Thyroid gland (tissue), 4 donors: ENCODE data around the gene GPC1. TPM values are rescaled to one million over a fixed set of nuclear protein-coding genes. Genes with fewer than 3 reads are reported as not detected.

Source experiments
- DNase-seq, 2 donors: peaks; one replicate each; pipeline ENCODE4 v3.0.0-alpha.2; 2019
- H3K27ac ChIP-seq, 3 donors: fragments of 200-600 bp; sonication (generic); 1 replicate in 2 of 3; 2 replicates in 1 of 3; pipeline ENCODE4 v1.5.1; 2016 to 2019; ENCODE audit warnings: mild to moderate bottlenecking in 1 of 3, moderate library complexity in 1 of 3
- H3K27me3 ChIP-seq: fragments of 200-600 bp; sonication (generic); one replicate; pipeline ENCODE4 v1.5.1; 2019
- H3K36me3 ChIP-seq, 2 donors: fragments of 200-600 bp; sonication (generic); one replicate each; pipeline ENCODE4 v1.5.1; 2016 to 2019
- H3K4me1 ChIP-seq, 2 donors: fragments of 200-600 bp; sonication (generic); one replicate each; pipeline ENCODE4 v1.5.1; 2017 to 2019
- H3K4me3 ChIP-seq, 3 donors: fragments of 200-600 bp; sonication (generic); replicated peaks in 1 of 3; 1 replicate in 2 of 3; 2 replicates in 1 of 3; pipeline ENCODE4 v1.5.1; 2016; ENCODE audit warnings: mild to moderate bottlenecking in 1 of 3
- H3K9me3 ChIP-seq: fragments of 200-600 bp; sonication (generic); one replicate; pipeline ENCODE4 v1.5.1; 2017
- POLR2A ChIP-seq, 2 donors: fragments of 450-650 bp; IDR thresholded peaks; one replicate each; pipeline ENCODE4 v1.6.1; 2017; ENCODE audit warnings: antibody characterized with exemption in 2 of 2, mild to moderate bottlenecking in 2 of 2, moderate library complexity in 1 of 2
- WGBS, 2 donors: methylation state at CpG; one replicate each; pipeline ENCODE4 v1.1.5; 2017; 5-methylcytosine and 5-hydroxymethylcytosine counted together
- intact Hi-C: fragments of 100-400 bp; cut with DNase I; formaldehyde crosslinking; loops from one replicate; pipeline ENCODE4 v1.15.1; 2023
- total RNA-seq, 4 donors: library from RNA; depleted of rRNA; stranded (reverse); fragments of >200 nt; gene quantifications; one replicate each; pipeline ENCODE4 v1.2.3, GENCODE V29; 2016
- TF ChIP-seq, protein P1 (sequence below), 6 experiments: fragments of 200-600 bp in 3 of 6; fragments of 450-650 bp in 3 of 6; sonication (generic) in 3 of 6; IDR thresholded peaks; one replicate each; pipeline ENCODE4 v1.5.1; 2016 to 2019; ENCODE audit warnings: antibody characterized with exemption in 6 of 6, mild to moderate bottlenecking in 2 of 6, inconsistent platforms in 1 of 6, moderate library complexity in 1 of 6

The GPC1 gene
- total RNA-seq, 4 donors from 2014 or later = 14.1 to 35.5 (median 26.8) TPM

DNA sequence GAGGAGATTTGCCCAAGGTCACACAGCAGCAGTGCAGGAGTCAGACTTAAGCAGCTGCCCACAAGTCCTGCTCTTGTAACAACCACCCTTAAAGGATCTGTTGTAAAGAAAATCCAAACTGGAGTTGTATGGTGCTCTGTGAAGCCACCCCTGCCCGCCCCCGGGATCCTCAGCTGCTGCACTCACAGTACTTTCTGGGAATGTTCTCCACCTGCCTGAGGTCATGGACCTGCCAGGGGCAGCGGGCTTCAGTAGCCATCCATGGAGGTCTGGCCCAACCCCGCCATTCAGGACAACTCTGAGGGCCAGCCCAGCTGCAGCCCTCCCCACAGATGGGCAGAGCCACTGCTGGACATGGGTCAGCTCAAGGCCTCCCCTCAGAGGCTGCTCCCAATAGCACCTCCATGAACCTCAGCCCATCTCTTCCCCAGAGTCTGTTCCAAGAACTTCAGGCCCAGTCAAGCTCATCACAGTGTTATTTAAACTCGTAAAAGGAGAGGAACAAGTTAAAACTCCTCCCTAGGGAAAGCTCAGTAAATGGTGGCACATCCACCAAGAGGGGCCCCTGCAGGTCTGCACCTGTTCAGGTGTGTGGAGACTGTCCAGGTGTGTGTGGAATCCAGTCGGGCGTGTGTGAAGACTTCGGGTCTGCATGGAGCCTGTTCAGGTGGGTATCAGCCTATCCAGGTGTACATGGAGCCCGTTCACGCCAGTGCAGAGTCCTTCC is 39.4 kb upstream of the GPC1 start:
- no peak for DNase-seq
- no peak overlapping the region for H3K27ac ChIP-seq
- H3K36me3 ChIP-seq = no peaks in the 10 kb centered on the region
- TF ChIP-seq POLR2A (IDR thresholded peaks at IDR 0.05) = no peak
- TF ChIP-seq, protein P1, sequence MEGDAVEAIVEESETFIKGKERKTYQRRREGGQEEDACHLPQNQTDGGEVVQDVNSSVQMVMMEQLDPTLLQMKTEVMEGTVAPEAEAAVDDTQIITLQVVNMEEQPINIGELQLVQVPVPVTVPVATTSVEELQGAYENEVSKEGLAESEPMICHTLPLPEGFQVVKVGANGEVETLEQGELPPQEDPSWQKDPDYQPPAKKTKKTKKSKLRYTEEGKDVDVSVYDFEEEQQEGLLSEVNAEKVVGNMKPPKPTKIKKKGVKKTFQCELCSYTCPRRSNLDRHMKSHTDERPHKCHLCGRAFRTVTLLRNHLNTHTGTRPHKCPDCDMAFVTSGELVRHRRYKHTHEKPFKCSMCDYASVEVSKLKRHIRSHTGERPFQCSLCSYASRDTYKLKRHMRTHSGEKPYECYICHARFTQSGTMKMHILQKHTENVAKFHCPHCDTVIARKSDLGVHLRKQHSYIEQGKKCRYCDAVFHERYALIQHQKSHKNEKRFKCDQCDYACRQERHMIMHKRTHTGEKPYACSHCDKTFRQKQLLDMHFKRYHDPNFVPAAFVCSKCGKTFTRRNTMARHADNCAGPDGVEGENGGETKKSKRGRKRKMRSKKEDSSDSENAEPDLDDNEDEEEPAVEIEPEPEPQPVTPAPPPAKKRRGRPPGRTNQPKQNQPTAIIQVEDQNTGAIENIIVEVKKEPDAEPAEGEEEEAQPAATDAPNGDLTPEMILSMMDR (IDR thresholded peaks at IDR 0.05) = no peak
- no peak overlapping the region for H3K4me3 ChIP-seq
- H3K9me3 ChIP-seq = no peaks in the 10 kb centered on the region
- no peaks in the 10 kb centered on the region for H3K4me1 ChIP-seq
- intact Hi-C loops = no loop called here
- WGBS, 2 donors = 77 to 79% methylated on average over 9 to 10 of the region's 10 CpGs
- no peaks in the 10 kb centered on the region for H3K27me3 ChIP-seq

DNA sequence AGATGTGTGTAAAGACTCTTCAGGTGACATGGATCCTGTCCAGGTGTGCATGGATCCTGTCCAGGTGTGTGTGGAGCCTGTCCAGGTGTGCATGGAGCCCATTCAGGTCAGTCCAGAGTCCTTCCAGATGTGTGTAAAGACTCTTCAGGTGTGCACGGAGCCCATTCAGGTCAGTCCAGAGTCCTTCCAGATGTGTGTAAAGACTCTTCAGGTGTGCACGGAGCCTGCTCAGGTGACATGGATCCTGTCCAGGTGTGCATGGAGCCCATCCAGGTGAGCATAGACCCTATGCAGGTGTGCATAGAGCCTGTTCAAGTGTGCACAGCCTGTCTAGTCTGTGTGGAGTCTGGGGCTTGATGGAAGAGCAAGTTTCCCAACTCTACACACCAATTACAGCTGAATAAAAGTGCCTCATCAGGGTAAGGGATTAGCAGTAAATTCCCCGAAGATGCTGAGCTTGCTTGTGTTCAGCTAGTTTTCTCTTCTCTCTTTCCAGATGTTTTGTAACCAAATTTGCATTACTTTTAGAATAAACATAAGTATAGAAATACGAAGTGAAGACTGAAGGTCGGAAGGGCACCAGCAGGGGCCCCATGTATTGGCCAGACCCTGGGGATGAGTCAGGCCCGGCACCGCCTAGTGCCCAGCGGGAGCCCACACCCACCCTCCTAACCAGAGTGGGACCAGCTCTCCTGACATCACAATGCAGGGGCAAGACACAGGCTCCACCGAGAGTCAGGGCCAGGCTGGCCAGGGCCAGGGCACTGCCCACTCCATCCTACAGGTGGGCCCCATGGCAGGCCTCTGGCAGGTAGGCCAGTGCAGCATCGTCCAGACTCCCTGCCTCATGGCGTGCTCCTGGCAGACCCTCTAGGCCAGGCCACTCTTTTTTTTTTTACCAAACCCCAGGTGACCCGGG is 38.6 kb upstream of the GPC1 start:
- intact Hi-C loops = no loop called here

DNA sequence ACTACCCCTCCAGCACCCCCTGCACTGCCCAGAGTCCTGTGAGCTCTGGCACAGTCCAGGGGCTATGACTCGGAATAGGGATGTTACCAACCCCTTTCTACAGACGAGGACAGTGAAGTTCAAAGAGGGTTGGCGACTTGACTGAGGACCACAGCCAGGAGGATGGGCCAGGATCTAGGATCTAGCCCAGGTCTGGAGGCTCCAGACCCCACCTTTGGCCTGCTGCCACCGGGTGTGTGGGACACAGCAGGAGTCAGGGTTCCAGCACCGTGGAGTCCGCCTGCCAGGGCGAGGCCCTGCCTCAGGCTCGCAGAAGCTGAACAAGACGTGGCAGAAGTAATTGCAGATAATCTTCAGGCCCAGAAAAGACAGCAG is 37.9 kb upstream of the GPC1 start:
- H3K4me1 ChIP-seq = no peaks in the 10 kb centered on the region
- intact Hi-C loops = no loop called here
- 84 to 90% methylated on average over 6 to 9 of the region's 9 CpGs for WGBS, 2 donors
- no peak overlapping the region for H3K4me3 ChIP-seq
- no peaks in the 10 kb centered on the region for H3K36me3 ChIP-seq
- H3K27me3 ChIP-seq = no peaks in the 10 kb centered on the region
- DNase-seq = no peak
- H3K27ac ChIP-seq = no peak overlapping the region
- H3K9me3 ChIP-seq = no peaks in the 10 kb centered on the region
- TF ChIP-seq, protein P1 (IDR thresholded peaks at IDR 0.05) = no peak
- no peak for TF ChIP-seq POLR2A (IDR thresholded peaks at IDR 0.05)

More for the DNA sequence above, 38.6 kb upstream of the GPC1 start:
- no peak for TF ChIP-seq POLR2A (IDR thresholded peaks at IDR 0.05)
- TF ChIP-seq, protein P1 (IDR thresholded peaks at IDR 0.05) = no peak
- WGBS, 2 donors = 85 to 90% methylated on average over 10 to 12 of the region's 12 CpGs
- H3K27me3 ChIP-seq = no peaks in the 10 kb centered on the region
- H3K4me1 ChIP-seq = no peaks in the 10 kb centered on the region
- DNase-seq = no peak
- no peak overlapping the region for H3K27ac ChIP-seq
- no peak overlapping the region for H3K4me3 ChIP-seq
- no peaks in the 10 kb centered on the region for H3K9me3 ChIP-seq
- H3K36me3 ChIP-seq = no peaks in the 10 kb centered on the region

DNA sequence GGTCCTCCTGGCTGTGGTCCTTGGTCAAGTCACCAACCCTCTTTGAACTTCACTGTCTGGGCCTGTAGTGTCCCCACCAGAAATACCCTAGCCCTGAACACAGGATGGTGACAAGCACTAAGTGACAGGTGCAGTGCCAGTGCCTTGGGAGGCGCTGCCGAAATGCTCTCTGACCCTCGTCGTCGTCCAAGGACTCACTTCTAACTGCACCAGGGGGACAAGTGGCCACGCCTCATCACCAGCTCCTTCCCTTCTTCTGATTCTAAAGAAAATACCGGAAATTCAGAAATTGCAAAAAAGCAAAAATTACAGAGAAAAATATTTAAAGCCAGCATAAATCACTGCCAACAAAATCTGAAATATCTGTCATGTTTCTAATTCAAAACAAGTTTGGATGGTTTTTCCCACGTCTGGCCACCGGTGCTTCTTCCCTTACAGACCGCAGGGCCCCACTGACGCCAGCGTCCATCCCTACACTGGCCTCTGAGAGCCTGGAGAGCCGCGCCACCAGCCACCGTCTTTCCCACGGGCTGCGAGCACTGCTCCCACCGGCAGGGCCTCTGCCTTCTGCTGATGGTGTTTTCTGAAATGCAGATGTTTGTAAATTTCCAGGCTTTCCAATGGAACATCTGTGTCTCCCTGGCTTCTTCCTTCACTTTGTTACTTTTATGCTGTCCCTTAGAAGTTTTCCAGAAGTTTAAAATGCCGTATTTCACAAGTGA is 37.4 kb upstream of the GPC1 start:
- intact Hi-C loops = no loop called here
- H3K27me3 ChIP-seq = no peaks in the 10 kb centered on the region
- no peak for TF ChIP-seq POLR2A (IDR thresholded peaks at IDR 0.05)
- TF ChIP-seq, protein P1 (IDR thresholded peaks at IDR 0.05) = no peak
- H3K4me3 ChIP-seq = no peak overlapping the region
- no peaks in the 10 kb centered on the region for H3K4me1 ChIP-seq
- no peak overlapping the region for H3K27ac ChIP-seq
- no peak for DNase-seq
- WGBS, 2 donors = 76 to 80% methylated on average over 19 of the region's 19 CpGs
- H3K9me3 ChIP-seq = no peaks in the 10 kb centered on the region
- no peaks in the 10 kb centered on the region for H3K36me3 ChIP-seq
